Heart left ventricle (tissue), 16 donors: ENCODE measurements around the gene LUM. TPM values are rescaled to one million over a fixed set of nuclear protein-coding genes. Genes with fewer than 3 reads are reported as not detected.
A peak's percentile ranks its signal among the peaks of the same experiment; 100 is the strongest.

Experiments
- ATAC-seq, 4 donors: fragments of 200-7000 bp; cut with Tn5 transposase; one replicate each; pipeline ENCODE4 v1.9.1; 2020 to 2022; ENCODE audit warnings: moderate library complexity in 4 of 4, mild to moderate bottlenecking in 3 of 4, moderate number of reproducible peaks in 1 of 4
- DNase-seq, 5 donors: peaks; one replicate each; pipeline ENCODE4 v3.0.0-alpha.2; 2020
- H3K27ac ChIP-seq, 12 donors: fragments of 200-600 bp; sonication (generic) in 4 of 12; one replicate each; pipeline versions ENCODE4 v1.5.0 to v1.8.0; 2016 to 2022; ENCODE audit warnings: mild to moderate bottlenecking in 2 of 12
- H3K27me3 ChIP-seq, 9 donors: fragments of 200-600 bp; sonication (generic) in 2 of 9; one replicate each; pipeline versions ENCODE4 v1.5.1 to v1.8.0; 2016 to 2022; ENCODE audit warnings: mild to moderate bottlenecking in 3 of 9
- H3K36me3 ChIP-seq, 9 donors: fragments of 200-600 bp; sonication (generic) in 2 of 9; one replicate each; pipeline versions ENCODE4 v1.5.0 to v1.8.0; 2018 to 2022; ENCODE audit warnings: mild to moderate bottlenecking in 2 of 9
- H3K4me1 ChIP-seq, 12 donors: fragments of 200-600 bp; sonication (generic) in 4 of 12; one replicate each; pipeline versions ENCODE4 v1.5.0 to v1.8.0; 2016 to 2022; ENCODE audit warnings: mild to moderate bottlenecking in 3 of 12
- H3K4me3 ChIP-seq, 12 donors: fragments of 200-600 bp; sonication (generic) in 4 of 12; one replicate each; pipeline versions ENCODE4 v1.5.0 to v1.8.0; 2017 to 2022; ENCODE audit warnings: mild to moderate bottlenecking in 9 of 12, moderate library complexity in 4 of 12
- H3K9me3 ChIP-seq, 12 donors: fragments of 200-600 bp; sonication (generic) in 4 of 12; one replicate each; pipeline versions ENCODE4 v1.5.0 to v1.8.0; 2016 to 2022; ENCODE audit warnings: mild to moderate bottlenecking in 1 of 12
- POLR2A ChIP-seq, 2 donors: fragments of 450-650 bp; IDR thresholded peaks; one replicate each; pipeline ENCODE4 v1.6.1; 2017; ENCODE audit warnings: antibody characterized with exemption in 2 of 2, mild to moderate bottlenecking in 2 of 2, moderate library complexity in 2 of 2
- WGBS, 4 donors: extraction: QIAGEN DNeasy Blood & Tissue Kit in 2 of 4; methylation state at CpG; one replicate each; pipeline versions ENCODE4 v1.1.5 to v1.1.7; 2013 to 2018; 5-methylcytosine and 5-hydroxymethylcytosine counted together
- intact Hi-C, 10 donors: fragments of 100-400 bp; cut with DNase I; formaldehyde crosslinking; loops; one replicate each; pipeline versions ENCODE4 v1.11.1 to v1.14.2; 2022
- polyA plus RNA-seq, 2 donors: library from polyadenylated mRNA; stranded (reverse); fragments of 200-250 nt; gene quantifications; one replicate each; pipeline ENCODE4 v1.2.3, GENCODE V29; 2013
- total RNA-seq, 9 donors: library from RNA; depleted of rRNA in 2 of 9; stranded (reverse); fragments of >200 nt in 2 of 9; fragmentation: NEBNext Ultra II Directional in 3 of 9; extraction: Animal tissue kit (Norgen Biotek cat#: 25700) in 3 of 9; gene quantifications; one replicate each; pipeline versions ENCODE4 v1.1.0 to v1.2.4, GENCODE V29; 2016 to 2023
- TF ChIP-seq, protein P1 (sequence below), 12 donors: fragments of 200-600 bp; sonication (generic) in 4 of 12; IDR thresholded peaks; one replicate each; pipeline versions ENCODE4 v1.5.0 to v1.8.0; 2018 to 2022; ENCODE audit warnings: antibody characterized with exemption in 12 of 12, mild to moderate bottlenecking in 5 of 12
- donor health status: ischemic (EF 13 %, LVEDD 7.1; RV severe dilation, severe dysfunction).
- donor health status: healthy with polysubstance abuse.
- donor health status: DM: no; HTN: yes; CAD: no.
- donor health status: DM: no; HTN: no; CAD: no.
- donor health status: ischemic (EF 25% LVEDD 6.9; RV normal size, moderate dysfunction).
- donor health status: ischemic (EF 25% LVEDD 5.7; RV mildly dilated, moderate dysfunction).
- donor health status: healthy.
- donor health status: DM: yes; HTN: yes; CAD: no.
- donor health status: ischemic (EF 35%, LVEDD 5.7; RV mildly dilated, moderate dysfunction).
- donor health status: nonischemic (EF 11% LVEDD 7.7; RV severe dilation, severe dysfunction).
- donor health status: DM: yes; HTN: yes; CAD: no.
- donor health status: PGD.
- donor health status: ischemic (EF 29% LVEDD 5.4; RV normal size, mild dysfunction).
- donor health status: nonischemic (EF 23%, LVEDD 6.1; RV moderate dilation, normal function).

LUM gene
- total and polyA plus RNA-seq, 11 donors = 21.8 to 249 (median 74.8) TPM

DNA sequence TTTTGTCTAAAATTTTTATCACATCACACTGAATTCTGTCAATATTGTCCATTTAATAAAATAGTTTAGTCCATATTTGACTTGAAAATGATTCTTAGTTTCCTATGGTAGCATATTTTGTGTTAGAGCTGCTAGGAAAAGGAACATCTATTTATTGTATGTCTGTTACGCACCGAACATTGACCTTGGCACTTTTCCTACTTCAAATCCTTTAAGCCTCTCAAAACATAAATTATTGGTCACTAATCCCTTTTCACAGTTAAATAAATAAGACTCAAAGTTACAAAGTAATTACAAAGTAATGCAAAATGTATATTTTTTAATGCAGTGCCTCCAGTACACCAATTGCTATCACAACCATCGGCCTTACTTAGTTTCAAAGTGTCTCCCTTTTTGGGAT lies 42.8 kb upstream of the LUM start:
- 87 to 90% (median 89%) methylated on average over 3 of the region's 3 CpGs for WGBS, 4 donors
- H3K27ac ChIP-seq = no peak overlapping the region
- intact Hi-C loops = no loop called here

GRCh38 chr12:91144053-91144452 lies 32.8 kb upstream of the LUM start:
- ATAC-seq (no peak), DNase-seq (no peak)
- intact Hi-C loops = no loop called here
- H3K36me3 ChIP-seq = peaks cover 0 to 46% (median 0%) of the 10 kb centered on the region in 9 donors
- no peak for TF ChIP-seq POLR2A (IDR thresholded peaks at IDR 0.05)
- TF ChIP-seq, protein P1, sequence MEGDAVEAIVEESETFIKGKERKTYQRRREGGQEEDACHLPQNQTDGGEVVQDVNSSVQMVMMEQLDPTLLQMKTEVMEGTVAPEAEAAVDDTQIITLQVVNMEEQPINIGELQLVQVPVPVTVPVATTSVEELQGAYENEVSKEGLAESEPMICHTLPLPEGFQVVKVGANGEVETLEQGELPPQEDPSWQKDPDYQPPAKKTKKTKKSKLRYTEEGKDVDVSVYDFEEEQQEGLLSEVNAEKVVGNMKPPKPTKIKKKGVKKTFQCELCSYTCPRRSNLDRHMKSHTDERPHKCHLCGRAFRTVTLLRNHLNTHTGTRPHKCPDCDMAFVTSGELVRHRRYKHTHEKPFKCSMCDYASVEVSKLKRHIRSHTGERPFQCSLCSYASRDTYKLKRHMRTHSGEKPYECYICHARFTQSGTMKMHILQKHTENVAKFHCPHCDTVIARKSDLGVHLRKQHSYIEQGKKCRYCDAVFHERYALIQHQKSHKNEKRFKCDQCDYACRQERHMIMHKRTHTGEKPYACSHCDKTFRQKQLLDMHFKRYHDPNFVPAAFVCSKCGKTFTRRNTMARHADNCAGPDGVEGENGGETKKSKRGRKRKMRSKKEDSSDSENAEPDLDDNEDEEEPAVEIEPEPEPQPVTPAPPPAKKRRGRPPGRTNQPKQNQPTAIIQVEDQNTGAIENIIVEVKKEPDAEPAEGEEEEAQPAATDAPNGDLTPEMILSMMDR (IDR thresholded peaks at IDR 0.05) = no peak
- no peak overlapping the region for H3K4me3 ChIP-seq
- H3K27ac ChIP-seq = peak overlapping the region in 1 of 12 donors; percentile 72
- H3K4me1 ChIP-seq = peaks cover 0 to 33% (median 5%) of the 10 kb centered on the region in 12 donors
- 92 to 94% (median 93%) methylated on average over 2 of the region's 2 CpGs for WGBS, 4 donors
- no peaks in the 10 kb centered on the region for H3K9me3 ChIP-seq
- no peaks in the 10 kb centered on the region for H3K27me3 ChIP-seq

More for the DNA sequence above, 42.8 kb upstream of the LUM start:
- H3K4me3 ChIP-seq = no peak overlapping the region
- ATAC-seq (no peak), DNase-seq (no peak)
- H3K27me3 ChIP-seq = no peaks in the 10 kb centered on the region
- TF ChIP-seq, protein P1 (IDR thresholded peaks at IDR 0.05) = no peak
- no peak for TF ChIP-seq POLR2A (IDR thresholded peaks at IDR 0.05)
- peaks cover 0 to 99% (median 11%) of the 10 kb centered on the region in 9 donors for H3K36me3 ChIP-seq
- peaks cover 0 to 5% (median 0%) of the 10 kb centered on the region in 12 donors for H3K4me1 ChIP-seq
- peaks cover 0 to 6% (median 0%) of the 10 kb centered on the region in 12 donors for H3K9me3 ChIP-seq

- H3K9me3 ChIP-seq = no peaks in the 10 kb centered on the region
- intact Hi-C loops = no loop called here
- no peak overlapping the region for H3K4me3 ChIP-seq
- DNase-seq (no peak), ATAC-seq (no peak)
- H3K36me3 ChIP-seq = peaks cover 0 to 39% (median 0%) of the 10 kb centered on the region in 9 donors
- peak overlapping the region in 7 of 12 donors; percentile 28 to 81 (median 70) for H3K27ac ChIP-seq
- no peak for TF ChIP-seq POLR2A (IDR thresholded peaks at IDR 0.05)
- TF ChIP-seq, protein P1 (IDR thresholded peaks at IDR 0.05) = no peak
- H3K4me1 ChIP-seq = peaks cover 0 to 40% (median 8%) of the 10 kb centered on the region in 12 donors
- 70 to 75% (median 73%) methylated on average over 3 of the region's 3 CpGs for WGBS, 4 donors
- no peaks in the 10 kb centered on the region for H3K27me3 ChIP-seq
Measured at GRCh38 chr12:91143206-91143605, 31.9 kb upstream of the LUM start.

GRCh38 chr12:91142221-91142631 lies 30.9 kb upstream of the LUM start:
- peak; percentile 57 to 81 (median 75) for ATAC-seq
- intact Hi-C loops = no loop called here
- DNase-seq = peak in 4 of 5 donors; percentile 22 to 31 (median 25)
- Histone ChIP-seq H3K9me3 (no peaks in the 10 kb centered on the region), H3K36me3 (peaks cover 0 to 31% (median 0%) of the 10 kb centered on the region in 9 donors), H3K4me3 (no peak overlapping the region), H3K4me1 (peaks cover 0 to 47% (median 11%) of the 10 kb centered on the region in 12 donors), H3K27me3 (no peaks in the 10 kb centered on the region), H3K27ac (peak overlapping the region in 7 of 12 donors; percentile 39 to 86 (median 72))
- TF ChIP-seq, protein P1 (IDR thresholded peaks at IDR 0.05) = no peak
- no peak for TF ChIP-seq POLR2A (IDR thresholded peaks at IDR 0.05)
- 47 to 64% (median 49%) methylated on average over 3 of the region's 3 CpGs for WGBS, 4 donors
